ENCODE data around the gene CCDC97.

DNA sequence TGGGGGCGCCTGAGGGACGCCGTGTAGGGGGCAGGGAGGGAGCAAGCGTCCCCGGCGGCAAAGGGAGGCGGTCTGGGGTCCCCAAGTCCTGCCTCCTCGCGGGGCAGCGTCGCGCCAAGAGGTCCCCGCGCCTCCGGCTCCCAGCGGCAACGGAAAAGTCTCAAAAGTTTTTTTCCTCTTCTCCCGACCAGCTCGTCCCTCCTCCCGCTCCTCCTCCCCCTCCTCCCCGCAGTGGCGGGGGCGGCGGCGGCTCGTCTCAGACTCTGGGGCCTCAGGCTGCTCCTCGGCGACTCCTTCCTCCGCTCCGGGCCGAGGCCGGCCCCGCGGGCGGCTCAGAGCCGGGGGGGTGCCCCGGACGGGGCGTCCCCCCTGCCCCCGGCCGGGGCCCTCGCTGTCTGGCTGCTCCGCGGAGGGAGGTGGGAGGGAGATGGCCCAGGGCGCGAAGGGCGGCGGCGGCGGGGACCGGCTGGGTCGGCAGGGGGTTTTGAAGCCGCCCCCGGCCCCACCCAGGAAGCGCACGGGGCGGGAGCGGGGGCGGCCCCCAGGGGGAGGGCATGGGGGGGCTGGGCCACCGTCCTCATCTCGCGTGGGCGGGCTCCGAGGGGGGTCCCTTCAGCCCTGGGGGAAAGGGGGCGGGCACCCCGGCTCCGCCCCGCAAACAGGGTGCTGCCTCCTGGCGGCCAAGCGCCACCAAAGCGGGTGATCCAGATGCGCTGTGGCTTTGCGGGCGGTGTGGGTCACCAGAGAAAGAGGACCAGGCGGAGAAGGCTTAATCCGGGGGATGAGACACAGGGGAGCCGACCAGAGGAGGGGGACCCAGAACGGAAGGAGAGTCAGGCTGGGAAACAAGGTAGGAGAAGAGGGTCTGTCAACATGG, 43.7 kb downstream of the CCDC97 start, which contains the start of gene TGFB1:
- TF ChIP-seq CTCF (conservative IDR thresholded peaks at IDR 0.05 in 1 of 2, IDR thresholded peaks at IDR 0.05 in 1 of 2; ENCODE audit: extremely low read depth in 1 of 2, insufficient read depth in 1 of 2, low read depth in 1 of 2, low read length in 2 of 2) (peak; percentile 64 to 92), EZH2 (IDR thresholded peaks at IDR 0.05; ENCODE audit: borderline replicate concordance, low read length) (no peak)
